Hepatocyte (in vitro differentiated cells): ENCODE measurements around the gene CEP250.

Source experiments
- EZH2 ChIP-seq: fragments of 200-600 bp; sonication (generic); IDR thresholded peaks from 2 replicates; pipeline ENCODE4 v1.6.1; 2016; ENCODE audit warnings: antibody characterized with exemption, mild to moderate bottlenecking, borderline replicate concordance
- TF ChIP-seq, protein P1 (sequence below): fragments of 200-600 bp; sonication (generic); IDR thresholded peaks from 2 replicates; pipeline ENCODE4 v1.5.1; 2016; ENCODE audit warnings: antibody characterized with exemption, mild to moderate bottlenecking; ENCODE audit not compliant: poor library complexity

DNA sequence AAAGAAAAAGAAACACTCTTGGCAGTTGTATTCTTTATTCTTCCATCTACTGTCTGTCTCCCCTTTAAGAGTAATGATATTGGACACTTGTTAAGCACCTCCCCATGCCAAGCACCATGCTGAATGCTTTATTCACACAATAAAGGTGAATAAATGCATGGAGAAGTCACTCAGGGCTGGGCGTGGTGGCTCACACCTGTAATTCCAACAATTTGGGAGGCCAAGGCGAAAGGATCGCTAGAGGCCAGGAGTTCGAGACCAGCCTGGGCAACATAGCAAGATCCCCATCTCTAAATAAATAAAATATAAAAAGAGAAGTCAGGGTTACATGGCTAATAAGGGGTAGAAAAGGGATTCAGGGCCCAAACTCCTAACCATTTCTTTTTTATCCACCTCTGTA is 32.1 kb downstream of the CEP250 start:
- TF ChIP-seq, protein P1, sequence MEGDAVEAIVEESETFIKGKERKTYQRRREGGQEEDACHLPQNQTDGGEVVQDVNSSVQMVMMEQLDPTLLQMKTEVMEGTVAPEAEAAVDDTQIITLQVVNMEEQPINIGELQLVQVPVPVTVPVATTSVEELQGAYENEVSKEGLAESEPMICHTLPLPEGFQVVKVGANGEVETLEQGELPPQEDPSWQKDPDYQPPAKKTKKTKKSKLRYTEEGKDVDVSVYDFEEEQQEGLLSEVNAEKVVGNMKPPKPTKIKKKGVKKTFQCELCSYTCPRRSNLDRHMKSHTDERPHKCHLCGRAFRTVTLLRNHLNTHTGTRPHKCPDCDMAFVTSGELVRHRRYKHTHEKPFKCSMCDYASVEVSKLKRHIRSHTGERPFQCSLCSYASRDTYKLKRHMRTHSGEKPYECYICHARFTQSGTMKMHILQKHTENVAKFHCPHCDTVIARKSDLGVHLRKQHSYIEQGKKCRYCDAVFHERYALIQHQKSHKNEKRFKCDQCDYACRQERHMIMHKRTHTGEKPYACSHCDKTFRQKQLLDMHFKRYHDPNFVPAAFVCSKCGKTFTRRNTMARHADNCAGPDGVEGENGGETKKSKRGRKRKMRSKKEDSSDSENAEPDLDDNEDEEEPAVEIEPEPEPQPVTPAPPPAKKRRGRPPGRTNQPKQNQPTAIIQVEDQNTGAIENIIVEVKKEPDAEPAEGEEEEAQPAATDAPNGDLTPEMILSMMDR = no peak
- no peak for TF ChIP-seq EZH2
